ENCODE measurements around the gene ELMO1.

GRCh38 chr7:36810489-36810888 lies 638.2 kb downstream of the ELMO1 start:
- TF ChIP-seq POLR2A (IDR thresholded peaks at IDR 0.05) (no peak), CTCF (IDR thresholded peaks at IDR 0.05) (no peak)

Data from transverse colon (tissue), 3 donors.